Epithelial cell of esophagus (primary cell): ENCODE data around the gene SRGAP1.
A peak's percentile ranks its signal among the peaks of the same experiment; 100 is the strongest.
"Not testable (repeated sequence)": the region's sequence is repeated elsewhere in the genome, so short reads cannot be mapped to it uniquely, and the experiment has no call there.

Experiments used
- DNase-seq: peaks from one replicate; pipeline ENCODE4 v3.0.0; 2010; ENCODE audit warnings: low read depth
- H3K4me3 ChIP-seq: 2 replicates; pipeline ENCODE4 v1.5.1; 2011; ENCODE audit warnings: mild to moderate bottlenecking, low read length, control low read depth
- CTCF ChIP-seq: IDR thresholded peaks from 2 replicates; pipeline ENCODE4 v1.5.1; 2011; ENCODE audit warnings: low read depth, mild to moderate bottlenecking, low read length, control low read depth, inconsistent platforms; ENCODE audit not compliant: insufficient read depth; ENCODE audit errors: missing control alignments

Gene SRGAP1

GRCh38 chr12:64103825-64104740, 259.6 kb downstream of the SRGAP1 start:
- TF ChIP-seq CTCF = no peak
- H3K4me3 ChIP-seq = no peak overlapping the region
- DNase-seq = peak; percentile 89

GRCh38 chr12:64105026-64105425, 260.5 kb downstream of the SRGAP1 start:
- DNase-seq = peak; percentile 82
- TF ChIP-seq CTCF = no peak
- H3K4me3 ChIP-seq = no peak overlapping the region

- H3K4me3 ChIP-seq = no peak overlapping the region
- no peak for DNase-seq
- TF ChIP-seq CTCF = no peak
Observed at GRCh38 chr12:64107776-64108175, 263.3 kb downstream of the SRGAP1 start.

- no peak for TF ChIP-seq CTCF
- no peak overlapping the region for H3K4me3 ChIP-seq
- DNase-seq = no peak
Observed at GRCh38 chr12:64109706-64110105, 265.2 kb downstream of the SRGAP1 start.

GRCh38 chr12:64110864-64111263, 266.4 kb downstream of the SRGAP1 start:
- DNase-seq = no peak
- TF ChIP-seq CTCF = no peak
- H3K4me3 ChIP-seq = no peak overlapping the region

- TF ChIP-seq CTCF = no peak
- no peak overlapping the region for H3K4me3 ChIP-seq
- DNase-seq = no peak
Observed at GRCh38 chr12:64116969-64117368, 272.5 kb downstream of the SRGAP1 start.

GRCh38 chr12:64120568-64120967, 276.1 kb downstream of the SRGAP1 start:
- no peak overlapping the region for H3K4me3 ChIP-seq
- TF ChIP-seq CTCF = no peak
- DNase-seq = peak; percentile 85

- H3K4me3 ChIP-seq, DNase-seq: not testable (repeated sequence)
Observed at GRCh38 chr12:64121086-64121485, 276.6 kb downstream of the SRGAP1 start.
